ENCODE results near the gene RPL13. TPM values are rescaled to one million over a fixed set of nuclear protein-coding genes. Genes with fewer than 3 reads are reported as not detected.

Gene RPL13
- total and polyA plus RNA-seq, 2 of the 13 experiments (the other 11 are each of a cell fraction or from before 2014, with no cell fraction given), result 2,988 to 4,411 TPM

DNA sequence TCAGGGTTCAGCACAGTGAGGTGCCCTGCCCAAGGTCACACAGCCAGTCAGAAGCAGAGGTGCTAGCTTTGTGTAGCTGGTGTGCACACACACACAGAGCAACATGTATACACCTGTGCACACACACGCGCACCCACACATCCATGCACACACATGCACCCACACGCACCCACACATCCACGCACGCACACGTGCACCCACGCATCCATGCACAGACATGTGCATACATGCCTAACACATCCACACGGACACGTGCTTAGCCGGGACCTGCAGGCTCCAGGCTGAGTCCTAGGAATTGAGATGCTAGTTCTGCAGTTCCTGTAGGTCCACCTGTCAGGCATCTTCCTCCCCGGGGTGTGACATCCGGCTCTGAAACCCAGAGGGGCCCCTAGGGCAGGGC is 39.9 kb downstream of the RPL13 start:
- ATAC-seq (no peak), DNase-seq (ENCODE audit: low spot score) (no peak), FAIRE-seq (no peak)
- H4K20me1 ChIP-seq (ENCODE audit: insufficient read depth, low read length), result no peaks in the 10 kb centered on the region
- H3K9me3 ChIP-seq (ENCODE audit: low read length), result no peaks in the 10 kb centered on the region
- H3K9ac ChIP-seq (ENCODE audit: insufficient read depth, low read depth, low read length), result no peak overlapping the region
- H3K4me1 ChIP-seq (ENCODE audit: insufficient read depth, low read length), result peaks cover 21% of the 10 kb centered on the region; the same call in 1 of the 2 replicates
- in situ Hi-C loops (cut with HindIII; ENCODE audit: extremely low pct_ligation_motif_present, low pct_unique_long_range_greater_than_20kb), result loop anchor here (5.0 kb wide), 1 partner anchor 42 kb away; no protein-coding TSS in a partner anchor
- H3K36me3 ChIP-seq (replicated peaks in 1 of 2; ENCODE audit: control insufficient read depth in 1 of 2, insufficient read depth in 2 of 2, low read length in 2 of 2), result no peaks in the 10 kb centered on the region
- POLR2A ChIA-PET, result interaction anchor here (1.4 kb wide), 1 partner anchor 19 kb away, joined by 6 read pairs; no protein-coding TSS in a partner anchor
- no peaks in the 10 kb centered on the region for H3K79me2 ChIP-seq (ENCODE audit: insufficient read depth, low read length)
- BruUV-seq (replicated peaks), result no TSS peak
- TF ChIP-seq MNT (IDR thresholded peaks at IDR 0.05) (peak; percentile 89), HOXD1 (CRISPR knock-in tag; IDR thresholded peaks at IDR 0.05) (no peak), TBX2 (CRISPR knock-in tag; IDR thresholded peaks at IDR 0.05; ENCODE audit: borderline replicate concordance) (no peak), ZNF562 (CRISPR knock-in tag; IDR thresholded peaks at IDR 0.05; ENCODE audit: borderline replicate concordance) (0 out of 2 replicates have a peak, but pooled peaks have one; percentile 17), ZNF768 (CRISPR knock-in tag; IDR thresholded peaks at IDR 0.05) (peak; percentile 53; the same call in 1 of the 2 replicates)
- 68% methylated on average over 8 of the region's 12 CpGs for WGBS (ENCODE audit: low lambda C conversion rate)
- no peak overlapping the region for H3K4me2 ChIP-seq (ENCODE audit: low read depth, low read length)
- peaks cover 16 to 31% of the 10 kb centered on the region in 2 experiments; a peak in 4 of 5 replicates for H3K27me3 ChIP-seq (ENCODE audit: control insufficient read depth in 1 of 2, insufficient read depth in 2 of 2, low read length in 2 of 2)
- CTCF ChIA-PET (ENCODE audit: low intra/inter-chr PET ratio, low total read pairs), result no interaction called here
- intact Hi-C loops (cut with micrococcal nuclease; ENCODE audit: unreplicated experiment), result no loop called here
- H3K4me3 ChIP-seq (replicated peaks in 1 of 3; ENCODE audit: insufficient read depth in 1 of 3, low read depth in 2 of 3, low read length in 3 of 3), result no peak overlapping the region
- no peak overlapping the region for H2AFZ ChIP-seq (ENCODE audit: low read length)
- H3K27ac ChIP-seq (ENCODE audit: extremely low read length, insufficient read depth, low read length), result no peak overlapping the region

DNA sequence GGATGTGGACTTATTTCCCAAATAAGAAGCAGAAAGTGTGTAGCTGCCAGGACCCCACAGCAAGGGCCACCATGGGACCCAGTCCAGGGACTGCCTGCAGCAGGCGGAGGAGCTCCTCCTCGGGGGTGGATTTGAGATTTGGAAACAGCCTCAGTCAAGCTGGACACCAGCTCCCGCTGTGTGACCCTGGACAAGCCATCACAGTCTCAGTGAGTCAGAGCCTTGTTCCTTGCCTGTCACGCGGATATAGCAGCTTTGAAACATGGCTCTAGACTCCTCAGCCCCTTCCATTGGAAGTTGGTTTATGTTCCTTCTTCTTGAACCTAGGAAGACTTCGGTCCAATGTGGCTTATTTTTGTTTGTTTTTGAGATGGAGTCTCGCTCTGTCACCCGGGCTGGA is 40.5 kb downstream of the RPL13 start:
- H3K4me2 ChIP-seq (ENCODE audit: low read depth, low read length), result no peak overlapping the region
- 35% methylated on average over 8 of the region's 8 CpGs for WGBS (ENCODE audit: low lambda C conversion rate)
- POLR2A ChIA-PET, result no interaction called here
- no peak for DNase-seq (ENCODE audit: low spot score)
- TF ChIP-seq MTERF4 (CRISPR knock-in tag; IDR thresholded peaks at IDR 0.05), result no peak
- peak; percentile 64 for TF ChIP-seq ZNF768 (CRISPR knock-in tag; IDR thresholded peaks at IDR 0.05)
- TF ChIP-seq ZNF7 (CRISPR knock-in tag; IDR thresholded peaks at IDR 0.05), result 0 out of 2 replicates have a peak, but pooled peaks have one; percentile 45
- CTCF ChIA-PET (ENCODE audit: low intra/inter-chr PET ratio, low total read pairs), result no interaction called here
- no peak for ATAC-seq
- peaks cover 14 to 31% of the 10 kb centered on the region in 2 experiments; a peak in 4 of 5 replicates for H3K27me3 ChIP-seq (ENCODE audit: control insufficient read depth in 1 of 2, insufficient read depth in 2 of 2, low read length in 2 of 2)
- no peak for FAIRE-seq
- BruUV-seq (replicated peaks), result no TSS peak
- no peaks in the 10 kb centered on the region for H3K9me3 ChIP-seq (ENCODE audit: low read length)
- H3K4me1 ChIP-seq (ENCODE audit: insufficient read depth, low read length), result peaks cover 21% of the 10 kb centered on the region; the same call in 1 of the 2 replicates
- H3K79me2 ChIP-seq (ENCODE audit: insufficient read depth, low read length), result no peaks in the 10 kb centered on the region
- intact Hi-C loops (cut with micrococcal nuclease; ENCODE audit: unreplicated experiment) (no loop called here), in situ Hi-C loops (cut with HindIII; ENCODE audit: extremely low pct_ligation_motif_present, low pct_unique_long_range_greater_than_20kb) (loop anchor here (5.0 kb wide), 1 partner anchor 41 kb away; no protein-coding TSS in a partner anchor)
- no peak overlapping the region for H2AFZ ChIP-seq (ENCODE audit: low read length)
- no peak overlapping the region for H3K4me3 ChIP-seq (replicated peaks in 1 of 3; ENCODE audit: insufficient read depth in 1 of 3, low read depth in 2 of 3, low read length in 3 of 3)
- H3K36me3 ChIP-seq (replicated peaks in 1 of 2; ENCODE audit: control insufficient read depth in 1 of 2, insufficient read depth in 2 of 2, low read length in 2 of 2), result no peaks in the 10 kb centered on the region
- no peaks in the 10 kb centered on the region for H4K20me1 ChIP-seq (ENCODE audit: insufficient read depth, low read length)
- H3K27ac ChIP-seq (ENCODE audit: extremely low read length, insufficient read depth, low read length), result no peak overlapping the region
- H3K9ac ChIP-seq (ENCODE audit: insufficient read depth, low read depth, low read length), result no peak overlapping the region
